ENCODE data around the gene FES.
"Not testable (repeated sequence)": the region's sequence is repeated elsewhere in the genome, so short reads cannot be mapped to it uniquely, and the experiment has no call there.

Gene FES

DNA sequence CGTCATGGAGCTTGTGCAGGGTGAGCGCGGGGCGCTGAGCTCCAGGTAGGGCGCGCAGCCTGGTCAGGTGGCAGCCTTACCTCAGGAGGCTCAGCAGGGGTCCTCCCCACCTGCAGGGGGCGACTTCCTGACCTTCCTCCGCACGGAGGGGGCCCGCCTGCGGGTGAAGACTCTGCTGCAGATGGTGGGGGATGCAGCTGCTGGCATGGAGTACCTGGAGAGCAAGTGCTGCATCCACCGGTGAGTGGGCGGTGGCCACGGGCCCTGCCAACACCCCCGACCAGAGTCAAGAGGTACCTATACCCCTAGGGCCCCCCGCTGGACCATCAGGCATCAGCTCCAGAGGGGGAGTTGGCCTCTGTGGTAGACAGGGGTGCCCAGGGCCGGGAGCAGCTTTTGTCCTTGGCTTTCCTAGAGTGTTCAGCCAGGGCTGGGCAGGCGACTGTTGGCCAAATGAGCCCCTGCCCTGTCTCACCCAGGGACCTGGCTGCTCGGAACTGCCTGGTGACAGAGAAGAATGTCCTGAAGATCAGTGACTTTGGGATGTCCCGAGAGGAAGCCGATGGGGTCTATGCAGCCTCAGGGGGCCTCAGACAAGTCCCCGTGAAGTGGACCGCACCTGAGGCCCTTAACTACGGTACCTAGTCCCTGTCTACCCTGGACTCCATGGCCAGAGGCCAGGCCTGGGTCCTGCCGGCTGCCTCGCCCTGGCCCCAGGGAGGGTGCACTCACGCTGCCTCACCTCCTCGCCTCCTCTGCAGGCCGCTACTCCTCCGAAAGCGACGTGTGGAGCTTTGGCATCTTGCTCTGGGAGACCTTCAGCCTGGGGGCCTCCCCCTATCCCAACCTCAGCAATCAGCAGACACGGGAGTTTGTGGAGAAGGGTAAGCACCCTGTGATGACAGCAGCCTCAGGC is 9.1 kb downstream of the FES start:
- DNase-seq = no peak

DNA sequence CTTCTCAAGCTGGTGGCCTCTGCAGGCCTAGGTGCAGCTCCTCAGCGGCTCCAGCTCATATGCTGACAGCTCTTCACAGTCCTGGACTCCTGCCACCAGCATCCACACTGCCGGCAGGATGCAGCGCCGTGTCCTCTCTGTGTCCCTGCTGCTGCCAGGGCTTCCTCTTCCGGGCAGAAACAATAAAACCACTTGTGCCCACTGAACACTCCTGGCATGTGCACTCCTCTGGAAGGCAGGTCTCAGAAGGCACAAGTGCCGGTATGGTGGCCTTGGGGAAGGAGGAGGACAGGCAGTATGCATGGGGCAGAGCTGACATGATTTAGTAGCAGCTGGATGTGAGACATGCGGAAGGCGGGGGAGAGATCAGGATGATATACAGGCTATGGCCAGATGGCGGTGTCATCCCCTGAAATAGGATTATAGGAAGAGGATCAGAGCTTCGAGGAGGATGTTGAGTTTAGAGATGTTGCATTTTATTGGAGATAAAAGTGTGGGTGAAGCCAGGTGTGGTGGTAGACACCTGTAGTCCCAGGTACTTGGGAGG is 11.3 kb downstream of the FES start:
- no peak for DNase-seq

DNA sequence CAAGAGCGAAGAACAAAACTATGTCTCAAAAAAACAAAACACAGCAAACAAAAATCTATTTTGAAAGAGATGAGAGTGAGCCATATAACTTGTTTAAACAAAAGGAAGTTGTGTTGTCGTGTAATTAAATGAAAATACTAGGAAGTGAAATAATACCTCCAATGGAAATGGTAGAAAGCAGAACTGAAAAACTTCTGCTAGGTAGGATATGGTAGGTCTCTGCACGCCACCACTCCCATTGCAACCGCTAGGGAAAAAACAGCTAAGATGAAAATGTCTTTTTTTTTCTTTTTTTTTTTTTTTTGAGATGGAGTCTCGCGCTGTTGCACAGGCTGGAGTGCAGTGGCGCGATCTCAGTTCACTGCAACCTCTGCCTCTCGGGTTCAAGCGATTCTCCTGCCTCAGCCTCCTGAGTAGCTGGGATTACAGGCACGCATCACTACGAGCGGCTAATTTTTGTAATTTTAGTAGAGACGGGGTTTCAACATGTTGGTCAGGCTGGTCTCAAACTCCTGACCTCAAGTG is 12.9 kb downstream of the FES start:
- DNase-seq = not testable (repeated sequence)

DNA sequence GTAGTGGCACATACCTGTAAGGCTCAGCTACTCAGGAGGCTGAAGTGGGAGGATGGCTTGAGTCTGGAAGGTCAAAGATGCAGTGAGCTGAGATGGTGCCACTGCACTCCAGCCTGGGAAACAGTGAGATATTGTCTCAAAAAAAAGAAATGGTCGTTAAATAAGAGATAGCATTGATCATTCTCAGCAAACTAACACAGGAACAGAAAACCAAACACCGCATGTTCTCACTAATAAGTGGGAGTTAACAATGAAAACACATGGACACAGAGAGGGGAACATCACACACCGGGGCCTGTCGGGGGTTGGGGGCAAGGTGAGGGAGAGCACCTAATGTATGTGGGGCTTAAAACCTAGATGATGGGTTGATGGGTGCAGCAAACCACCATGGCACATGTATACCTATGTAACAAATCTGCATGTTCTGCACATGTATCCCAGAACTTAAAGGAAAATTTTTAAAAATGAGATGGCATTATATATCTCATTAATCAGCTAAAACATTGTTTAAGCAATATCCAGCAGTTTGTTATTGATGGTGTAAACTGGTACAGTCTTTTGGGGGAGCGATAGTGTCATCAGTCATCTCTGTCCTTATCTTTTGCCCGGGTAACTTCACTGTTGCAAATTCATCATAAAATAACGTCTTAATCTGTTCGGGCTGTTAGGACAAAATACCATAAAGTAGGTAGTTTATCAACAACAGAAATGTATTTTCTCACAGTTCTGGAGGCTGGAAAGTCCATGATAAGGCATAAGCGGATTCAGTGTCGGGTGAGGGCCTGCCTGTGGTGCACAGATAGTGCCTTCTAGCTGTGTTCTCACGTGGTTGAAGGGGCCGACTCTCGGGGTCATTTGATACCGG is 17.1 kb downstream of the FES start:
- no peak for DNase-seq

DNA sequence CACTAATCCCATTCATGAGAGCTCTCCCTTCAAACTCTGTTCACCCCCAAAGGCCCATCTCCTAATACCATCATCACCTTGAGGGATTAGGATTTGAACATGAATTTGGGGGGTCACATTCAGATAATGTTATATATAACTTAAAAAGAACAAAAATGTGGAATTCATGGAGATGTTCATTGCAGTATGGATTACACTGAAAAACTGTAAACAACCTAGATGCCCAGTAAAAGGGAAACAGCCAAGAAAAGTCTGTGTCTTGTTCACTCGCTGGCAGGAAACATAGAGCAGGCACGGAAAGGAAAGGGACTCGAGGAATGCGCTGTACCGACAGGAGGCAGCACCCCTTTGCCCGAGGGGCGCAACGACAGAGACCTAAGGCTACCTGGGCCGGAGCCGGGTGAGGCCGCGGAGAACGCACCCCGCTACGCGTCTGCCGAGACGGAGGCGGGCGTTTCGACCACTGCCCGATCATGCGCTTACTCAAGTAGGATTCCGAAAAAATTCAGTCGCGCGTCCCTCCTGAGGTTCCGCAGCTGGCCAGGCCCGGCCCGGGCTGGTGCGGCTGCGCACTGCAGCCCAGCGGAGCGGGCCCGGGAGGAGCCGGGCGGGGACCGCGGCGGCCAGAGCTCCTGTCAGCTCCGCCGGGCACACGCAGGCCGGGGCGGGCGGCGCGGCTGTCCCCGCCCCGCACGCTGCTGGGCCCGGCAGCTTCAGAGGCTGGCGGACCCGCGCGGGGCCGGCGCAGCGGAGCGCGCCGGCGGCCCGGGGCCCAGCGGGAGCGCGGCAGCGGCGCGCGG is 17.9 kb downstream of the FES start:
- DNase-seq = peak; percentile 91

DNA sequence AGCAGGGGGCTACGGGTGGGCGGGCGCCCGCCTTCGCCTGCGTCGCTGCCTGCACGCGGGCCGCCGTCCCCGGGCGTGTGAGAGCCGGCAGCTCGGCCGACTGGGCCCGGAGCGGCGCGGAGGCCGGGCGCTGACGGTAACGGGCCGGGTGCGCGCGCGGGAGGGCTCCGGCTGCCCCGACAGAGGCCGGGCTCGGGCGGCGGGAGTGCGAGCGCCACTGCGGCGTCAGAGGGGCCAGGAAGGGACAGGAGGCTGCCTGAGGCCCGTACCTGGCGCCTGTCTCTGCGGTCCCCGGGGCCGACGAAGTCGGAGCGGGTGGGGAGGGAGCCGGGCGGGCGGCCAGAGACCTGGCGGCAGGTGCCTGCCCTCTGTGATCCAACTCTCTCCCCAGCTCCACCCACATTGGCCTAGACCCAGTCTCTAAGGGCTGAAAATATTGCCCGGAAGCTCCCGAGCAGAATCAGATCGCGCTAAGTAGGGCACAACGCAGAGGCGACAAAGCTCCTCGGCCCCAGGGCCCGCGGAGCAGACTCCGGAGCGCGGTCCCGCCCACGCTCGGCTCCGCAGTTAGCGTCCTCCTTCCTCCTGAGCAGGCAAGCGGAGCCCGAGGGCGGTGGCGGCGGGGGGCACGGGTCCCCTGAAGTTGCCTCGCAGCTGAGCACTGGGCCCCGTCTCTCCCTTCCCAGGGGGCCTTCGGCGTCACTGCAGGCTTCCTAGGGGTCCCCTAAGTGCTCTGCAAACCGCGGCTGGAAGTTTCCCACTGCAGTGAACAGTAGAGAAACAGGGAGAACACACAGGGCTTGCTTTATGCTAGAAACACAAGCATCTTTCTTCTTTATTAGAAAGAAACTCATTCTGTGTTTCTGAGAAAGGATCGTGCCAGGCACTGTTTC is 18.8 kb downstream of the FES start, which contains the start of gene MAN2A2:
Gene MAN2A2, plus strand, starts transcription at position 463 of the 893 bp plus-strand sequence. CDS start 906 bp downstream, outside the sequence.
- DNase-seq = peak; percentile 87

DNA sequence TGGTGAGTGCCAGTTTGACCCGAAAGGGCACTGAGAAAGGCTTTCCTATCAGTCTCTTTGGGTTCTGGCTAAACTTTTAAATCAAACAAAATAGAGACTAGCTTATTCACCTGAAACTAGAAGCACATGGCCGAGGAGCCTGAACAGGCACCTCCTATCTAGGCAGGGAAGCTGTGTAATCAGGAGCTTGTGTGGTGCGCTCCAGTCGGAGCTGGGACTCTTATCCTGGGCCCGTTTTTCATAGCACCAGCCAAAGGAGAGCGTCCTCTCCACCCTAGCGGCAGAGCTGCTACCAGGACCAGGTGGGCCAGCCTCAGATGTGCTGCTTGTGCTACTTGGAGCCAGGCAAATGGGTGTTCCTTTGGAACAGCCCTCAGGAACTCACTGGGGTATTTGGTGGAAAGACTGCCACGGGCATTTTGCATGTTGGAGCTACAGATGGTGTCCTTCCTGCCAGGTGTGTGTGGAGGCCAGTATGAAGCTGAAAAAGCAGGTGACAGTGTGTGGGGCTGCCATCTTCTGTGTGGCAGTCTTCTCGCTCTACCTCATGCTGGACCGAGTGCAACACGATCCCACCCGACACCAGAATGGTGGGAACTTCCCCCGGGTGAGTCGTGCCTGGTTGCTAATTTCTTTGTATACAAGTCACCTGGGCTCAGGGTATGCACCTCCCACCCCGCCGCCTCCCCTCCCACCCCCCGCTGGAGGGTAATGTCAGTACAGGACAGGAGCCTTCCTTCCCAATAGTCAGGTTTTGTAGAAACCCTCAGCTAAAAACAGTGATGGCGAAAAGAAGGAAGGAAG is 19.6 kb downstream of the FES start:
- DNase-seq = peak; percentile 56

DNA sequence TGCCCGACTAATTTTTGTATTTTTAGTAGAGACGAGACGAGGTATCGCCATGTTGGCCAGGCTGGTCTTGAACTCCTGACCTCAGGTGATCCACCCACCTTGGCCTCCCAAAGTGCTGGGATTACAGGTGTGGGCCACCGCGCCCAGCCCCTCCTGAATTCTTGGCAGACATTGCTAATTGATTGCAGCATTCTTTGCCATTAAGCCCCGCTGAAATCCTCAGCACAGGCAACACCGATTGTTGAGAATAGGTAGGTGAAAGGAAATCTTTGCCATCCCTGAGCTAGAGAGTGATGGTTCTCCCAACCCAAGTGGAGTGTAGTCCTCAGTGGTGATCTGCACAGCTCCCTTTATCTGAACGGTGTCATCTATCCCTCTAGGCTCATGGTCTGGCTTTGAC is 20.4 kb downstream of the FES start:
- no peak for DNase-seq

DNA sequence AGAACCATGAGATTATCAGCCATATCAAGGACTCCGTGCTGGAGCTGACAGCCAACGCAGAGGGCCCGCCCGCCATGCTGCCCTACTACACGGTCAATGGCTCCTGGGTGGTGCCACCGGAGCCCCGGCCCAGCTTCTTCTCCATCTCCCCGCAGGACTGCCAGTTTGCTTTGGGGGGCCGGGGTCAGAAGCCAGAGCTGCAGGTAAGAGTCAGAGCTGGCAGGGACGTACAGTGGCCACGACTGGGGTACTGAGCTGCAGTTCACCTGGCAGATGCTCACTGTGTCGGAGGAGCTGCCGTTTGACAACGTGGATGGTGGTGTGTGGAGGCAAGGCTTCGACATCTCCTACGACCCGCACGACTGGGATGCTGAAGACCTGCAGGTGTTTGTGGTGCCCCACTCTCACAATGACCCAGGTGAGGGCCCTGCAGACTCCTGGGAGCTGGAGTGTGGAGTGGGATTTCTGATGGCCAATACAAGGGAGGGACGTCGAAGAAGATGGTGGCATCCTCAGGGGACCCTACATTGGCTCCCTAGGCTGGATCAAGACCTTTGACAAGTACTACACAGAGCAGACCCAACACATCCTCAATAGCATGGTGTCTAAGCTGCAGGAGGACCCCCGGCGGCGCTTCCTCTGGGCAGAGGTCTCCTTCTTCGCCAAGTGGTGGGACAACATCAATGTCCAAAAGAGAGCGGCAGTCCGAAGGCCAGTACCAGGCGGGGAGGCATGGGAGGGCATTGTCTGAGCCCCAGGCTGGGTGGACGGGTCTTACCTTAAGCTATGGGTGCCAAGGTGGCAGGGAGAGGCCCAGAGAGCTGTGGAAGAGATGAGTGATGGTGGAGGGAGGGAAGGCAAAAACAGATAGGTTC is 21.2 kb downstream of the FES start:
- DNase-seq = no peak

DNA sequence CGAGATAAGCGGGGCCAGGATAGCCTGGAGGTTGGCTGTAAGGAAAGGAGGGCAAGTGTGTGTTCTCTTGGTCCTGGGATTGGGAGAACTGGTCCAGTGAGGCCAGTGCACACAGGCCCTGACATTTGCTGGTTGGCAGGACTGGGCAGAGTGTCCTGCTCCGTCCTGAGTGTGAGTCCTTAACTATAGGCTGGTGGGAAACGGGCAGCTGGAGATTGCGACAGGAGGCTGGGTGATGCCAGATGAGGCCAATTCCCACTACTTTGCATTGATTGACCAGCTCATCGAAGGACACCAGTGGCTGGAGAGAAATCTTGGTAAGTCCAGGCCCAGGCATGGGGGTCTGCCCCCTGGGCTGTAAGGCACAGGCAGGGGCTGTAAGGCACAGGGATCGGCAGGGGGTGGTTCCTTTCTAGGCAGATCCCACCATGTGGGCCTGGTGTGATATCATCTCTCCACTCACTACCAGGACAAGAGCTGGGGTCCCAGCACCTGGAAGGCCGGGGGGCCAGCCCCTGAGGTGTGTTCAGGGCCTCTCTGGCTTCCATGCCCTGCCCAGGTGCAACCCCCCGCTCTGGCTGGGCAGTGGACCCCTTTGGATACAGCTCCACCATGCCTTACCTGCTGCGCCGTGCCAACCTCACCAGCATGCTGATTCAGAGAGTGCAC is 22.0 kb downstream of the FES start:
- no peak for DNase-seq

DNA sequence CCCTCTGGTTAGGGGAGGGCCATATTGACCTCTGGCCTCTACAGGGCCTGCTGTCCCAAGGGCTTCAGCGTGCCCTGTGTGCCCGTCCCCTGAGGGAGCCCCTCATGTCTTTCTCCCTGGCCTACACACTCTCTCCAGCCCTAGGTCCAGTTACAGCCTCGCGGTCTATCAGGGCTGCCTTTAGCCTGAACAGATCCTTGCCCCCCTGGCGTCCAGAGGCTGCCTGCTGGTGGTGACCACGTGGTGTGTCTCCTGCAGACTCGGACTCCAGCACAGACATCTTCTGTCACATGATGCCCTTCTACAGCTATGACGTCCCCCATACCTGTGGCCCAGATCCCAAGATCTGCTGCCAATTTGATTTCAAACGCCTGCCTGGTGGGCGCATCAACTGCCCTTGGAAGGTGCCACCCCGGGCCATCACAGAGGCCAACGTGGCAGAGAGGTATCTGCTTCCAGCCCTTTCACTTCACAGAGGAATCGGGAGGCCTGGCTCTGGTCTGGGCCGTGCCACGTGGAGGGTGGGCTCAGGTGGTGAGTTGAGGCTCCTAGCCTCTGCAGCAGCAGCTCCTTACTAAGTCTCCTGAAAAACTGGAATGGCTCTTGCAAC is 22.9 kb downstream of the FES start:
- DNase-seq = no peak

DNA sequence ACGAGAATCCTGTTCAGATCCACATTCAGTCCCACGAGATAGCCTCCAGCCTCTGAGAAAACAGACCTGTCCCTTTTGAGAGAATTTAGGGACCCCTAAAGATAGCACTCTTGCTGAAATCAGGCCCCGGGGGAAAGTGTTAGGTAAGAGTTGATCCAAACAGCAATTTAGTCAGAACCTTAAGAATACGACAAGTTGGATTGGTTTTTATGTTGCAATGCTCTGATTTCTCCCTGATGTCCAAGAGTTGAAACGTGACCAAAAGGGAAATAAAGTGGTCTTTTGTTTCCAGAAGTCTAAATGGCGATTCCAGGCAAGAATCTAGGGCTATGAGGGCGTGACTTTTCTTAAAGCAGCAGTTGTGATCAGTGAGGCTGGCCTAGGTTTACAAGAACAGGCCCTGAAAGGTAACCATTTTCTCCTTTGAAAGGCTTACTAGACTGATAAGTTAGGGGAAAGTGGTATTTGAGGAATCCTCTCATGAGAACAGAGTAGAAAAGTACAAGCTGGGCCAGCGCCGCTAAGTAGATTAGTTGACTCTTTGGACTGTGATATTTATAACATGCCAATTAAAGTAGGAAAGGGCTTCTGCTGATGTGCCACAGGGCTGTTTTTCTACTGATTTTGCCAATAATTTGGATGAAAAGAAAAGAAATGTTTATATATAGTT is 23.7 kb downstream of the FES start:
- DNase-seq = no peak

DNA sequence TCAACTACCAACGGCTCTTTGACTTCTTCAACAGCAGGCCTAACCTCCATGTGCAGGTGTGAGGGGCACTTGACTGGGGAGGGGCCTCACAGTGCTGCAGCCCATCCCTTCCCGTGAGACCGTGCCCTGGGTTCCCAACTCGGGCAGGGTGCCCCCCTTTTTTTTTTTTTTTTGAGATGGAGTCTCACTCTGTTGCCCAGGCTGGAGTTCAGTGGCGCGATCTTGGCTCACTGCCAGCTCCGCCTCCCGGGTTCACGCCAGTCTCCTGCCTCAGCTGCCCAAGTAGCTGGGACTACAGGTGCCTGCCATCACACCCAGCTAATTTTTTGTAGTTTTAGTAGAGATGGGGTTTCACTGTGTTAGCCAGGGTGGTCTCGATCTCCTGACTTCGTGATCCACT is 25.1 kb downstream of the FES start:
- DNase-seq = not testable (repeated sequence)

DNA sequence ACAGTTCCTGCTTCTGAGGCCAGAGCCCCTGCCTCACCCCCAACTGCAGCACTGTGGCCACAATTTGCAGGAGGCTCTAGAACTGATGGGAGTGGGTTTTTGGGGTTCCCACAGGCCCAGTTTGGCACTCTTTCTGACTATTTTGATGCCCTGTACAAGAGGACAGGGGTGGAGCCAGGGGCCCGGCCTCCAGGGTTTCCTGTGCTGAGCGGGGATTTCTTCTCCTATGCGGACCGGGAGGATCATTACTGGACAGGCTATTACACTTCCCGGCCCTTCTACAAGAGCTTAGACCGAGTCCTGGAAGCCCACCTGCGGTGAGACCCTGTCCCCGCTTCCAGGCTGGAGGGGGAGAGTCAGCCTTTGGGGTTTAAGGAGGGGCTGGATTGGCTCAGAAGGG is 25.7 kb downstream of the FES start:
- DNase-seq = no peak

DNA sequence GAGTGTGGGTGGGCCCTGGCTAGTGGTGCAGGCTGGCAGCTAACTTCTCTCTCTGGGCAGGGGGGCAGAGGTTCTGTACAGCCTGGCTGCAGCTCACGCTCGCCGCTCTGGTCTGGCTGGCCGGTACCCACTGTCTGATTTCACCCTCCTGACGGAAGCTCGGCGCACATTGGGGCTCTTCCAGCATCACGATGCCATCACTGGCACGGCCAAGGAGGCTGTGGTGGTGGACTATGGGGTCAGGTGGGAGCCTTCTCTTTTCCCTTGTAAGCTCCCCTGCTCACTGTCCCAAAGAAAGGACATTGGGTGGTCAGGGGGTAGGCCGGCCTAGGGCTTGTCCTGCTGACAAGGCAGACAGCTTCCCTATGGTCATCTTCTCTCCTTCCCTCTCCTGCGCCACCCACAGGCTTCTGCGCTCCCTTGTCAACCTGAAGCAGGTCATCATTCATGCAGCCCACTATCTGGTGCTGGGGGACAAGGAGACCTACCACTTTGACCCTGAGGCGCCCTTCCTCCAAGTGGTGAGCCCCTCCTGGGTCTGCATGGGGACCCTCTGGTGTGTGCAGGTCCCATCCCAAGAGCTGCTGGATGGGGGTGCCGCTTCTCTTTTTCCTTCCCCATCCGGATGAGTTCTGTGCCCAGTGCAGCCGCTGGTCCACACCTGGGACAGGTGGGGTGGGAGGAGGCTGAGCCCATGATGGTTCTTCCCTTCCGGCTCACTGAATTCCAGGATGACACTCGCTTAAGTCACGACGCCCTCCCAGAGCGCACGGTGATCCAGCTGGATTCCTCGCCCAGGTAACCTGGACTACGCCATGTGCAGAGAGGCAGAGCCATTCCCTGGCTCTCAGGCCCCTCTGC is 26.4 kb downstream of the FES start:
- DNase-seq = no peak

DNA sequence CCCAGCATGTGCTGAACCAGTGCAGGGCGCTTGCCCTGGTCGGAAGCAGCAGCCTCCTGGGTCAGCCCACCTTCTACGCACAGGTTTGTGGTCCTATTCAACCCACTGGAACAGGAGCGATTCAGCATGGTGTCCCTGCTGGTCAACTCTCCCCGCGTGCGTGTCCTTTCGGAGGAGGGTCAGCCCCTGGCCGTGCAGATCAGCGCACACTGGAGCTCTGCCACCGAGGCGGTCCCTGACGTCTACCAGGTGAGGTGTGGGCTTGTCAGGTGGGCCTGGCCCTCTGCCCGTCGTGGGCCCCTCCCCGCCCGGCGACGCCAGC is 27.0 kb downstream of the FES start:
- no peak for DNase-seq

All from eye (tissue), 1 donor.